SK-N-MC (cell line): ENCODE results near the gene CAMK1D.

ENCODE experiments used
- EZH2 ChIP-seq: fragments of 200-600 bp; sonication (generic); IDR thresholded peaks from one replicate; pipeline ENCODE4 v1.6.1; 2017; ENCODE audit warnings: antibody characterized with exemption
- POLR2AphosphoS5 ChIP-seq: IDR thresholded peaks from 2 replicates; pipeline ENCODE4 v1.6.1; 2012; ENCODE audit warnings: mild to moderate bottlenecking, low read depth, low read length, borderline replicate concordance

- TF ChIP-seq POLR2AphosphoS5 (no peak), EZH2 (no peak)
Measured at GRCh38 chr10:12799144-12799543, 449.8 kb downstream of the CAMK1D start.
